Ramos (cell line): ENCODE results near the gene CHPF.

ENCODE experiments used
- in situ Hi-C: fragments of 300-500 bp; cut with MboI; formaldehyde crosslinking; loops from one replicate; pipeline ENCODE4 v1.14.3; 2022; ENCODE audit warnings: low sequenced_read_pairs; ENCODE audit not compliant: unreplicated experiment

Gene CHPF, protein sequence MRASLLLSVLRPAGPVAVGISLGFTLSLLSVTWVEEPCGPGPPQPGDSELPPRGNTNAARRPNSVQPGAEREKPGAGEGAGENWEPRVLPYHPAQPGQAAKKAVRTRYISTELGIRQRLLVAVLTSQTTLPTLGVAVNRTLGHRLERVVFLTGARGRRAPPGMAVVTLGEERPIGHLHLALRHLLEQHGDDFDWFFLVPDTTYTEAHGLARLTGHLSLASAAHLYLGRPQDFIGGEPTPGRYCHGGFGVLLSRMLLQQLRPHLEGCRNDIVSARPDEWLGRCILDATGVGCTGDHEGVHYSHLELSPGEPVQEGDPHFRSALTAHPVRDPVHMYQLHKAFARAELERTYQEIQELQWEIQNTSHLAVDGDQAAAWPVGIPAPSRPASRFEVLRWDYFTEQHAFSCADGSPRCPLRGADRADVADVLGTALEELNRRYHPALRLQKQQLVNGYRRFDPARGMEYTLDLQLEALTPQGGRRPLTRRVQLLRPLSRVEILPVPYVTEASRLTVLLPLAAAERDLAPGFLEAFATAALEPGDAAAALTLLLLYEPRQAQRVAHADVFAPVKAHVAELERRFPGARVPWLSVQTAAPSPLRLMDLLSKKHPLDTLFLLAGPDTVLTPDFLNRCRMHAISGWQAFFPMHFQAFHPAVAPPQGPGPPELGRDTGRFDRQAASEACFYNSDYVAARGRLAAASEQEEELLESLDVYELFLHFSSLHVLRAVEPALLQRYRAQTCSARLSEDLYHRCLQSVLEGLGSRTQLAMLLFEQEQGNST

DNA sequence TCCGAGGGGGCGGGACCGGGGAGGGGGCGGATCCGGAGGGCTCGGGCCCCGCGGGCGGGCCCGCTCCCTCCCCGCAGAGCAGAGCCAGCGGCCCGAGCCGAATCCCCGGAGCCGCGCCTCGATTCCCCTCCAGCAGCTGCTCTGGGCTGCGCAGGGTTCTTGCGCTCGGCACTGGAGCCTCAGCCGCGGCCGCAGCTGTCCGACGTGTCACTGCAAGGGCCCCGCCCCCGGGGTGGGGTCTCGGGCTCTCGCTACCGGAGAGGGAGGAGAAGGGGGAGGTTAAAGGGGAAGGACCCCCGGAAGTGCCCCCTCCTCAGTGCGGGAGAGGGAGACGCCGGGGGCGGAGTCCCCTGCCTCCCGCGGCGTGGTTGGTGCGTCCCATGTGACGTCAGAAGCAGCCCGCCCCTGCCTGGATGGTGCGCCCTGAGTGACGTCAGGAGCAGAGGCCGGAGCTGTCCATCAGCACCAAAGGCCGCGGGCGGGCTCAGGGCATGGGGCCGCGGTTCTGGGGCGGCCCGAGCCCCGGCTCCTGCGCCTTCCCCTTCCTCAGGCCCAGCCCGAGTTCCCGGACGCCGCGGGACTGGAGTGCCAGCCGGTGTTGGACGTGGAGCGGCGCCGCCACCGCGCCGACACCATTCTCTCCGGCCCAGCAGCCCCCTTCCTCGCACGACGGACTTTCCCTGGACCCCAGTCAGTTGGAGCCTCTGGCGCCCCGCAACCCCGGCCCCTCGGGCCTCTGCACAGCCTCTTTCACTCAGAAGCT is at the start of gene CHPF, which contains the start of gene TMEM198:
Gene CHPF (minus strand): TSS at position 214 of the 763 bp plus-strand sequence. CDS start 271 bp downstream, outside the sequence.
Gene TMEM198 (plus strand): TSS at position 433 of the 763 bp plus-strand sequence. CDS start 700 bp downstream, outside the sequence.
- in situ Hi-C loops: no loop called here

DNA sequence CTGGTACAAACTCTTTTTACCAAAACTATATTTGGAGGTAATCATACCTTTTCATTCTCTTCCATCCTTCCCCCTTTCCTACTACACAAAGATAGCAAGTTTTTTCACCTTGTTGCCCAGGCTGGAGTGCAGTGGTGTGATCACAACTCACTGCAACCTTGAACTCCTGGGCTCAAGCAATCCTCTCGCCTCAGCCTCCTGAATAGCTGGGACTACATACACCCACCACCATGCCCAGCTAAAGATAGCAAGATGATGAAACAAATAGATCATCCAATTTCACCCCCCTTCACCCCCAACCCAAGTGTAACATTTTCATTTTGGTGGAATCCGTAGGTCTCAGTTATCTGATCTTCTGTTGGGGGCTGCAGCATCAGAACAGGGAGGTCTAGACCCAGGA is 49.5 kb upstream of the CHPF start:
- in situ Hi-C loops: no loop called here

DNA sequence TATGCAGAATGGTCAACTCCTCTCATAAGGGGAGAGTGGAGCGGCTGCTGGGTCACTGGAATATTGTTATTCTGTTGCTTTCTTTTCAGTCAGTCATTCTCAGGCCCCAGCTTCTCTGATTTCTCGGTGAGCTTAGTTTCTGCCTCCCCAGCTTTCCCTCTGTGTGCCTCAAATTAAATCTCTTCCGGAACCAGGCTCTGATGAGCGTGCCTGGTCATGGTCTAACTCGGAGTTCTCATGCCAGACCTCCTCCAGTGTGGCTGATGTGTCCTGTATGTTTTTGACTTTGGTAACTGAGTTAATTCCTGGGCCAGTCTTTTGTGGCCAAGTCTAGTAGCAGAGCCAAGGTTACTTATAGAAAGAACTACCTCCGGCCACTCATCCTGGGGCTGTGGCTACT is 49.1 kb upstream of the CHPF start:
- in situ Hi-C loops: no loop called here

DNA sequence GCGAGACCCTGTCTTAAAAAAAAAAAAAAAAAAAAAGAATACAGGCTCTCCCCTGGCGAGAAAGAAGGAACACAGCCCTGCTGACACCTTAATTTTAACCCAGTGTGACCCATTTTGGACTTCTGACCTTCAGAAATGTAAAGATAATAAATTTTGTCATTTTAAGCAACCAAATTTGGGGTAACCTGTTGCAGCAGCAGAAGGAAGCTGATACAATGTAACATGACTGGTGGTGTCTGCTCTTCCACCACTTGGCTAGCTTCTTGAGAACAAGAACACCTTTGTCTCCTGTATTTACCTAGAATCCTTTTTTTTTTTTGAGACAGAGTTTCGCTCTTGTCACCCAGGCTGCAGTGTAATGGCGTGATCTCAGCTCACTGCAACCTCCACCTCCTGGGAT is 47.5 kb upstream of the CHPF start:
- in situ Hi-C loops: no loop called here

DNA sequence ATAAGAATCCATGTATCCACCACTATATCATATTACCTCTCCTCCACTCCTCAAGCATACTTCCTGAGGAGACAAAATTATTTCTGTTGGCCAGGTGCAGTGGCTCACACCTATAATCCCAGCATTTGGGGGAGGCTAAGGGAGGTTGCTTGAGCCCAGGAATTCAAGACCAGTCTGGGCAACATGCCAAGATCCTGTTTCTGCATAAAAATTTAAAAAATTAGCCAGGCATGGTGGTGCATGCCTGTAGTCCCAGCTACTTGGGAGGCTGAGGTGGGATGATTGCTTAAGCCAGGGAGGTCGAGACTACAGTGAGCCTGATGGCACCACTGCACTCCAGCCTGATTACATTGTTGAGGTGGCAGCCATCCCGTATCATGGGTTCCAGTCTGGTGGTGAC is 37.7 kb upstream of the CHPF start:
- in situ Hi-C loops: no loop called here

DNA sequence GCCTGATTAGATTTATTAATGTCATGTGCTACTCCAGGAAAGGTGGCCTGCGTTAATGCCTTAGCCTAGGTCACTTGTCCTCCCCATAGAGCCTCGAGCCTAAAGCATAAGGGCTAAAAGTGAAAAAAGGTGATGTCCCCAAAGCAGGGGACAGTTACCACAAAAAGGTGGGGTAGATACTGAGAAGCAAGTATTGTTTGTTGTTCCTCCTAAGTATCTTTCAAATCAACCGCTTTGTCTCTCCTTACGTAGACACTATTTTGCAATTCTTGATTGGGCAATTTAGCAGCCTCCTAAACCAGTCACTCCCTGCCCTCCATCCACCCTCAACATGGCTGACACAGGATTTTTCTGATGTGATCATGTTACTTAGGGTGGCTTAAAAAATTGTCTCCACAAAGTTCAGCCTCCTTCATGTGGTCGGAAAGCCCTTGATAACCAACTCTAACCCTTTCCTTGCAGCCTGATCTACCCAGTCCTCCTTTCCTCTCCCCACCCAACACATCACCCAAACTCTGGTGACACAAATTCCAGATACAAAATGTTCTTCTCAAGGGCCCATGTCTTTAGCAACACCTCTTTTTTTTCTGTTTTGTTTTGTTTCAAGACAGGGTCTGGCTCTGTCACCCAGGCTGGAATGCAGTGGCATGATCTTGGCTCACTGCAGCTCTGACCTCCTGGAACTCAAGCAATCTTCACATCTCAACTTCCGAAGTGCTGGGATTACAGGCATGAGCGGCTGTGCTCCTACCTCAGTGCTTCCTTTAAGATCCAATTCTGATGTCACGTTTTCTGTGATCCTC is 35.4 kb upstream of the CHPF start:
- in situ Hi-C loops: no loop called here

DNA sequence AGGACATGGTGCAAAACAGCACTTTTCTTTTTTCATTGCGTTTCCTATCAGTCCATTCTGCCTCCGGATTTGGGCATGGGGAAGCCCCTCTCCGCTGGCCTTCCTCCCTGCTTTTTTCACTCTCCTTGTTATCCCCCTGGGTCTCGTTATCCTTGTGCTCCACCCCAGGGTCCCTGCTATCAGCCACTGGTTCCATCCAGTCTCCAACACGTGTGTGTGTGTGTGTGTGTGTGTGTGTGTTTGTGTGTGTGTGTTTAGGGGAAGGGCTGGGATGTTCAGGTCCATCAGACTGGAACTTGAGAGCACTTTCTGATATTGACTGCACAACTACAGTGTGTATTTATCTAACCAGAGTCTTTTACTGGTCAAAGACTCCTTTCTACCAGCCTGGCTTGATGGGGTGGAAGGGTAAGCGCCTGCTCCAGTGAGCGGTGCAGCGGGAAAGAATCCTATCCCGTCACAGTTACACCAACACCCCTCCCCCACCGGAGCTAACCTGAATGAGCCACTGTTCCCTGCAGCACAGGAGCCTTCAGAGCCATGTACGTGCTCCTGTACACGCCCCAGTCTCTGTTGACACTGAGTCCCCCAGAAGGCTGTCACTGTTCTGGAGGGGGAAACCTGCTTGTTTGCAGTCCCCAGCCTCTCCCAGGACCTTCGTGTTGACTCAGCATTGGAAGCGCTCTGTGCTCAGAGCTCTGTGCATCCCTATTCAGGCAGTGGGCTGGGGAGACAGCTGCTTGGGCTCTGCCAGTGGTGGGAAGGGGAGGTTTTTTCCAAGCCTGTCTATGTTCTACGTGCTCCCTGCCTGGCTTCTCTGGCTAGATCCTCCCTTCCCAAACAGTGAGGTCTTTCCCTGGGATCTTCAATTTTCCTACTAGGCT is 33.1 kb upstream of the CHPF start:
- in situ Hi-C loops: no loop called here

DNA sequence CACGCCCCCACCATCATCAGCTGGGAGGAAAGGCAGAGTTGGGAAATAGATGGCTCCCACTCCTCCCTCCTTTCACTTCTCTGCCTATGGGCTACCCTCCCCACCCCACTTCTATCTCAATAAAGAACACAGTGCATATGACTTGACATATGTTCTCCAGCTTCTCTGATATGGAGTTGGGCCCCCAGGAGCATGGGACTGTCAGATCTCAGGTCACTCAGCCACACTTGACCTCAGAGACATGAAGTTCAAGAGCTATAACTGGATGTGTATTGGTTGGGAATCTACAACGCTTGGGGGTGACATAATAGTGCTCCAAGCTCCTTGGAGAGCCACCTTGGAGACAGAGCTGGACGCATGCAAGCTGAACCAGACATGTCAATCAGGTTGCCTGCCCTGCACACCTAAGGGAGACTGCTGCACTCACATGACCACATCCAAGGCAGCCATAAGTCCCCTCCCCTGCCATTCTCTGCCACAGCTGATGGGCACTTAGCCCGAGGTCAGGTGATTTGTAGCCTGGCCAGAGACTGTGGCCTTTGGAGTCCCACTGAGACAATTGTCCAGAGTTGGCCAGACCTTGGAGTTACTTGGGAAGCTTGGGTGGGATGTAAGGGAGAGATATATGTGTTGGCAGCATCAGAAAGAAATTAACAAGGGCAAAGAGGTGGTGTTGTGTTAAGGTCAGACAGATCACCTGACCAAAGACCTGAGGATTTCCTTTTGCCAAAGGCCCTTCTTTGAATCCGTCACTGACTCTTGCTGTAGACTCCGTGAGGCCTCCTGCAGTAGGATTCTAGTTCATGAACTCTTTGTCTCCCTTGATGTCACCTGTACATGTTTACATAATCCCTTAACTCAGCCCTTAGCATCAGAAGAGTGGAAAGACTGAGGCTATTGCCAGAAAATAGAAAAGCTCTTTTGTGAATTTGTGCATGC is 32.2 kb upstream of the CHPF start:
- in situ Hi-C loops: no loop called here

DNA sequence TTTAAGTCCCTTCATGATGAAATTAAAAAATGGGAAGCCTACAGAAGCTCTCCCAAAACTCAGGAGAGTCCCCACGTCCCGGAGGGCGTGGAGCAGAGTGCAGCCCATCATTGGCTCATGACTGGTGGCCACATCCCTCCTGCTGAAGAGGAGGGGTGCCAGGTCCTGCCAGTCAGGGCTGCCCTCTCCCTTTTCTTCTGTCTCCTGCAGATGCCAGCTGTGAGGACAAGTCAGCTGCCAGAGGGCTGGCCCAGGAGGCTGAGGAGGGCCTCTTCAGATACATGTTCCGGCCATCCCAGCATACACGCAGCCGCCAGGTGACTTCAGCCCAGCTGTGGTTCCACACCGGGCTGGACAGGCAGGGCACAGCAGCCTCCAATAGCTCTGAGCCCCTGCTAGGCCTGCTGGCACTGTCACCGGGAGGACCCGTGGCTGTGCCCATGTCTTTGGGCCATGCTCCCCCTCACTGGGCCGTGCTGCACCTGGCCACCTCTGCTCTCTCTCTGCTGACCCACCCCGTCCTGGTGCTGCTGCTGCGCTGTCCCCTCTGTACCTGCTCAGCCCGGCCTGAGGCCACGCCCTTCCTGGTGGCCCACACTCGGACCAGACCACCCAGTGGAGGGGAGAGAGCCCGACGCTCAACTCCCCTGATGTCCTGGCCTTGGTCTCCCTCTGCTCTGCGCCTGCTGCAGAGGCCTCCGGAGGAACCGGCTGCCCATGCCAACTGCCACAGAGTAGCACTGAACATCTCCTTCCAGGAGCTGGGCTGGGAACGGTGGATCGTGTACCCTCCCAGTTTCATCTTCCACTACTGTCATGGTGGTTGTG is 31.1 kb upstream of the CHPF start:
- in situ Hi-C loops: no loop called here

DNA sequence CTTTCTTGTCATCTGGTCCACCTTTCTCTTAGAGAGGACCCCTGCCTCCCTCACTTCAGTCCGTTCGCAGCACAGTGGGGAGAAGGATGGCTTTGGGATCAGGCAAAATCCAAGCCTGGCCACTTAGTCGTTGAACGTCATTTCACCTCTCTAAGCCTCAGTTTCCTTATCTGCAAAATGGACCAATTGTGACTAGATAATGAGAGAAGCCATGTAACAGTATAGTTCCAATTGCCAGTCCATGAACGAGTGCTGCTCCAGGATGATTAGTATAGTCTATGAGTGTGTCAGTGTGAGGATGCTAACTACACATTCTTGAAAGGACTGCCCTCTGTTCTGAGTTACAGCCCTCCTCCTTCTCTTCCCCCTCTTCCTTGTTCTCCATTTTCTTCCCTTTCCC is 29.6 kb upstream of the CHPF start:
- in situ Hi-C loops: no loop called here

DNA sequence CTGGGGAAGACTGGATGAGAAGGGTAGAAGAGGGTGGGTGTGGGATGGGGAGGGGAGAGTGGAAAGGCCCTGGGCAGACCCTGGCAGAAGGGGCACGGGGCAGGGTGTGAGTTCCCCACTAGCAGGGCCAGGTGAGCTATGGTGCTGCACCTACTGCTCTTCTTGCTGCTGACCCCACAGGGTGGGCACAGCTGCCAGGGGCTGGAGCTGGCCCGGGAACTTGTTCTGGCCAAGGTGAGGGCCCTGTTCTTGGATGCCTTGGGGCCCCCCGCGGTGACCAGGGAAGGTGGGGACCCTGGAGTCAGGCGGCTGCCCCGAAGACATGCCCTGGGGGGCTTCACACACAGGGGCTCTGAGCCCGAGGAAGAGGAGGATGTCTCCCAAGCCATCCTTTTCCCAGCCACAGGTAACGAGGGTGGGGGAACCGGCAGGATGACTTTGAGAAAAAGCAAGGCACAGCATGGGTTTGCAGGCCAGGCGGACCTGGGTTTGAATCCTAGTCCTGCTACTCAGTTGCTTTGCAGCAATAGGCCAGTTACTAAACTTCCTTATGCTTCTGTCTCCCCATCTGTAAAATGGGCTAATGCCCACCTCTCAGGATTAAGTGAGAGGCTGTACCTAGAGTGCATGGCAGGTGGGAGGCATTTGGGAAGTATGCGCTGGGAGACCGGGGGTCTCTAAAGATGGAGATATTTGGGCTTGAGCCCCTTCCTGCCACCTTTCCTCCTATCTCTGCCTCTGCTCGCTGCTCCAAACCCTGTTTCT is 28.8 kb upstream of the CHPF start, which contains the start of gene INHA:
Gene INHA (plus strand): TSS at position 74 of the 765 bp plus-strand sequence. CDS start 65 bp downstream, at position 139.
- in situ Hi-C loops: no loop called here

DNA sequence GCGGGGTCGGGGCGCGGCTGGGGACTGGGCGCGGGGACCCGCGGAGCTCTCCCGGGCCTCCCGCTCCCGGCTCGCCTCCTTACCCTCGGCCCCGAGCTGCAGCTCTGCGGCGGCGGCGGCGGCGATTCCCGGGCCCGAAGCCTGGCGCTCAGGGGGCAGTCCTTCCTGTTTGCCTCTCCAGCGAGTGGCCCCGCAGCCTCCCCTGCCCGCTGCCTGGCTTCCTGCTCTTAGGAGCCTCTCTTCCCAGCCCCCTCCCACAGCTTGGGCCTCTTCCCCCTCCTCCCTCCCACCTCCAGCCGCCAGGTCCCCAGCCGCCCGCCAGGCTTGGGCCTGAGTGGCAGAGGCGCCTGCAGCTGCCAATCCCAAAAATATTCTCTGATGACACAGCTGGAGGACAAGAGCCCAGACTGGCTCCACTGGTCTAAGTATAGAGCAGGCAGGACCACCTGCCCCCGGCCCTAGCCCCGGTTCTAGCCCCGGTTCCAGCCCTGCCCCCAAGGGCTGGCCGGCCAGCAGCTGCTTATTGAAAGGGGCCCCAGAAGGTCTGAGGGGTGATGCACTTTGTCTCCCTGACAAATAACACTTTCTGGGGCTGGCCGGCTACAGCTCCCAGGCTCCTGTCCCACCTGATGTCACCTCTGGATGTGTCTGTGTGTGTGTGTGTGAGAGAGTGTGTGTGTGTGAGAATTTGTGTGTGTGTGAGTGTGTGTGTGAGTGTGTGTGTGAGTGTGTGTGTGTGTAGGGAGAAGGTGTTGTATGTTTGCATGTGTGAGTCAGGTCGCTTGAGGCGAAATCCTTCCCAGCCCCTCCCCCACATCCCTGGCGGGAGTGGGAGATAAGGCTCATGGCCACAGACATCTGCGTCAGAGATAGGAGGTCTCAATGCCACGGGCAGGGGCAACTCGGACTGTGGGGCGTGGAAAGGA is 28.0 kb upstream of the CHPF start, which contains the start of gene OBSL1:
Gene OBSL1 (minus strand): TSS at position 229 of the 926 bp plus-strand sequence. CDS start 307 bp downstream, outside the sequence.
- in situ Hi-C loops: no loop called here

DNA sequence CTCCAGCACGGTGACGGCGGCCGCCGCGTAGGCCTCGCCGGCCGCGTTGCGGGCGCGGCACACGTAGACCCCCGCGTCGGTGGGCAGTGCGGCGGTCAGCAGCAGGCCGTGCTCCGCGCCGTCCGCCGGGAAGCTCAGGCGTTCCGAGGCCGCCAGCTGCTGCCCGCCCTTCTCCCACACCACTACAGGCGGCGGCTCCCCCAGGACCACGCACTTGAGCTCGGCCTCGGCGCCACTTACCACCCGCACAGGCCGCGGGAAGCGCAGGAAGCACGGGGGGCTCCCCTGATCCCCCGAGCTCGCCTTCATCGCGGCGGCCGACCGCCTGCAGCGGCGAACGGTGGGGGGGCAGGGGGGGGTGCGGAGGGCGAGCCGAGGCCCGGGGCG is 27.3 kb upstream of the CHPF start:
- in situ Hi-C loops: no loop called here

DNA sequence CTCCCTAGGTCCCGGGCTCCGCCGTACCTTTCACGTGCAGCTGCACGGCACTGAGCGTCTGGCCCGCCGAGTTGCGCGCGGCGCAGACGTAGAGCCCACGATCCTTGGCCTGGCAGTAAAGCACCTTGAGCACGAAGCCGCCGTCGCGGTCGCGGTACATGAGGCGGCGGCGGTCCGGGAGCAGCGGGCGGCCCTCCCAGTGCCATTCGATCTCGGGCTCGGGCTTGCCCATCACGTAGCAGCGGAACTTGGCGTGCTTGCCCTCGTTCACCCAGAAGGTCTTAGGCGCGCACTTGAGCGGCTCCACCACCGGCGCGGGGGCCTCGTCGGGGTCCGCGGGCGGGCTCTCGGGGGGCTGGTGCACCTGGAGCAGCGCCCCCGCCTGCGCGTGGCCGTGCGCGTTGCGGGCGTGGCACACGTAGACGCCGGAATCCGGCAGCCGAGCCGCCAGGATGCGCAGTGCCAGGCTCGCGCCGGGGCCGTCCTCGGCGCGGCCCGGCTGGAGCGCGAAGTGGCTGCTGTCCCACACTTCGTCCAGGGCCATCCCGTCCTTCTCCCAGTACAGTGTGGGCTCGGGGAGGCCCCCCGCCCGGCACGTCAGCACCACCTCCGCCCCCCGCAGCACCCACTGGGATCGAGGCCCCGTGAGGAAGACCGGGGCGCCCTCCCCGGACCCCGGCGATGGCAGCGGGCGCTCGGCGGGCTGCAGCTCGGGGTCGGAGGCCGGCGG is 26.8 kb upstream of the CHPF start:
- in situ Hi-C loops: no loop called here
